H1 (cell line): ENCODE measurements around the gene CXXC5. TPM values are rescaled to one million over a fixed set of nuclear protein-coding genes. Genes with fewer than 3 reads are reported as not detected.
A peak's percentile ranks its signal among the peaks of the same experiment; 100 is the strongest.

ENCODE experiments used
- CTCF ChIA-PET: fragments of 300-600 bp; sonication (Branson Sonifier 250); formaldehyde crosslinking; loops from one replicate; lab custom pipeline; 2021; ENCODE audit not compliant: partially characterized antibody; lab: Charles Lee
- POLR2A ChIA-PET: fragments of 300-600 bp; sonication (Branson Sonifier 250); formaldehyde crosslinking; loops from one replicate; lab custom pipeline; 2021; ENCODE audit warnings: inconsistent platforms; ENCODE audit not compliant: partially characterized antibody; lab: Charles Lee
- DNase-seq, 2 experiments: peaks; one replicate each; pipeline versions ENCODE4 v3.0.0 to v3.0.0-alpha.2; 2010 to 2022; ENCODE audit warnings: low spot score in 2 of 2, low read depth in 1 of 2, mixed read lengths in 1 of 2
- FAIRE-seq: peaks from 2 replicates; lab custom pipeline; 2011; peaks lifted over from hg19 to GRCh38; lab: Jason Lieb, UNC
- H2AFZ ChIP-seq: 2 replicates; pipeline ENCODE4 v1.8.1; 2012; ENCODE audit warnings: low read length, inconsistent platforms
- H2AK5ac ChIP-seq: 2 replicates; pipeline ENCODE4 v1.6.1; 2013; ENCODE audit warnings: low read depth, low read length
- H2BK120ac ChIP-seq: replicated peaks from 2 replicates; pipeline ENCODE3; 2013; ENCODE audit warnings: low read depth, low read length, inconsistent platforms
- H2BK12ac ChIP-seq: 2 replicates; pipeline ENCODE4 v1.6.1; 2013; ENCODE audit warnings: low read depth, low read length
- H2BK15ac ChIP-seq: 2 replicates; pipeline ENCODE4 v1.6.1; 2013; ENCODE audit warnings: low read length
- H2BK20ac ChIP-seq: 2 replicates; pipeline ENCODE4 v1.6.1; 2013; ENCODE audit warnings: low read length
- H2BK5ac ChIP-seq: 2 replicates; pipeline ENCODE4 v1.6.1; 2013; ENCODE audit warnings: low read depth, low read length
- H3K14ac ChIP-seq: 2 replicates; pipeline ENCODE4 v1.6.1; 2013; ENCODE audit warnings: inconsistent platforms; ENCODE audit not compliant: insufficient read length
- H3K18ac ChIP-seq: 2 replicates; pipeline ENCODE4 v1.6.1; 2013; ENCODE audit warnings: low read length; ENCODE audit errors: extremely low read depth
- H3K23ac ChIP-seq: 2 replicates; pipeline ENCODE4 v1.6.1; 2013; ENCODE audit warnings: inconsistent platforms; ENCODE audit not compliant: insufficient read length
- H3K23me2 ChIP-seq: 2 replicates; pipeline ENCODE4 v1.6.1; 2013; ENCODE audit warnings: low read depth, low read length
- H3K27ac ChIP-seq: 2 replicates; pipeline ENCODE4 v1.6.1; 2011; ENCODE audit warnings: low read depth, low read length, inconsistent platforms
- H3K27me3 ChIP-seq, 4 experiments: replicated peaks in 1 of 4; 1 replicate in 1 of 4; 2 replicates in 3 of 4; pipeline versions ENCODE4 v1.6.1 to v1.8.1; 2011 to 2013; ENCODE audit warnings: low read length in 3 of 4, mild to moderate bottlenecking in 3 of 4, inconsistent platforms in 2 of 4, mixed read lengths in 2 of 4, moderate library complexity in 1 of 4; ENCODE audit not compliant: control insufficient read depth in 3 of 4, insufficient read depth in 3 of 4; ENCODE audit errors: extremely low read depth in 1 of 4
- H3K36me3 ChIP-seq, 4 experiments: 2 replicates each; pipeline versions ENCODE4 v1.6.1 to v1.8.1; 2011 to 2013; ENCODE audit warnings: mild to moderate bottlenecking in 4 of 4, low read length in 3 of 4, moderate library complexity in 2 of 4, control low read depth in 1 of 4, inconsistent platforms in 1 of 4; ENCODE audit not compliant: insufficient read depth in 4 of 4, control insufficient read depth in 2 of 4
- H3K4ac ChIP-seq: replicated peaks from 2 replicates; pipeline ENCODE3; 2013; ENCODE audit warnings: low read length, low read depth, mixed read lengths, inconsistent platforms; ENCODE audit not compliant: insufficient read length
- H3K4me1 ChIP-seq, 4 experiments: replicated peaks in 1 of 4; 1 replicate in 1 of 4; 2 replicates in 3 of 4; pipeline versions ENCODE4 v1.6.1 to v1.8.1; 2011 to 2013; ENCODE audit warnings: low read length in 3 of 4, inconsistent platforms in 2 of 4, mixed read lengths in 1 of 4; ENCODE audit not compliant: insufficient read depth in 4 of 4, control insufficient read depth in 3 of 4
- H3K4me2 ChIP-seq, 2 experiments: 2 replicates each; pipeline versions ENCODE4 v1.6.1 to v1.8.1; 2011 to 2013; ENCODE audit warnings: low read depth in 2 of 2, low read length in 2 of 2, control low read depth in 1 of 2, inconsistent platforms in 1 of 2, mild to moderate bottlenecking in 1 of 2; ENCODE audit not compliant: insufficient read depth in 1 of 2
- H3K4me3 ChIP-seq, 4 experiments: fragments of 200-600, 300-600 bp in 1 of 4; sonication (generic), shearing (Covaris generic), sonication (Bioruptor Twin) in 1 of 4; 2 replicates each; pipeline versions ENCODE4 v1.5.1 to v1.8.1; 2011 to 2016; ENCODE audit warnings: low read length in 4 of 4, low read depth in 3 of 4, control low read depth in 2 of 4, inconsistent platforms in 2 of 4, mild to moderate bottlenecking in 2 of 4, mixed read lengths in 1 of 4, moderate library complexity in 1 of 4; ENCODE audit not compliant: insufficient read depth in 2 of 4; ENCODE audit errors: extremely low read depth in 1 of 4
- H3K56ac ChIP-seq: replicated peaks from 2 replicates; pipeline ENCODE3; 2013; ENCODE audit warnings: low read depth, mild to moderate bottlenecking, mixed read lengths, low read length, inconsistent platforms; ENCODE audit not compliant: insufficient read length
- H3K79me1 ChIP-seq: 2 replicates; pipeline ENCODE4 v1.6.1; 2013; ENCODE audit warnings: low read depth, low read length, control low read depth
- H3K79me2 ChIP-seq, 2 experiments: 2 replicates each; pipeline versions ENCODE4 v1.6.1 to v1.8.1; 2012 to 2013; ENCODE audit warnings: low read length in 2 of 2, mild to moderate bottlenecking in 2 of 2, inconsistent platforms in 1 of 2; ENCODE audit not compliant: insufficient read depth in 2 of 2, control insufficient read depth in 1 of 2
- H3K9ac ChIP-seq, 4 experiments: replicated peaks in 1 of 4; 1 replicate in 1 of 4; 2 replicates in 3 of 4; pipeline versions ENCODE4 v1.6.1 to v1.8.1; 2011 to 2013; ENCODE audit warnings: low read depth in 3 of 4, low read length in 3 of 4, control low read depth in 2 of 4, mild to moderate bottlenecking in 2 of 4, moderate library complexity in 2 of 4, inconsistent platforms in 1 of 4; ENCODE audit errors: extremely low read depth in 1 of 4
- H3K9me3 ChIP-seq, 2 experiments: 2 replicates each; pipeline versions ENCODE4 v1.6.1 to v1.8.1; 2012 to 2013; ENCODE audit warnings: mild to moderate bottlenecking in 2 of 2, moderate library complexity in 2 of 2, control low read depth in 1 of 2, inconsistent platforms in 1 of 2, low read depth in 1 of 2, low read length in 1 of 2, mixed read lengths in 1 of 2; ENCODE audit not compliant: insufficient read depth in 2 of 2
- H4K20me1 ChIP-seq, 2 experiments: replicated peaks in 1 of 2; 2 replicates each; pipeline versions ENCODE3 to v1.8.1; 2011 to 2013; ENCODE audit warnings: inconsistent platforms in 2 of 2, low read length in 2 of 2, mild to moderate bottlenecking in 1 of 2; ENCODE audit not compliant: insufficient read depth in 2 of 2, control insufficient read depth in 1 of 2
- H4K5ac ChIP-seq: 2 replicates; pipeline ENCODE4 v1.6.1; 2013; ENCODE audit warnings: low read length, low read depth, mixed read lengths, inconsistent platforms; ENCODE audit not compliant: insufficient read length
- H4K8ac ChIP-seq: 2 replicates; pipeline ENCODE4 v1.8.0; 2013; ENCODE audit warnings: mild to moderate bottlenecking, moderate library complexity, low read length, inconsistent platforms; ENCODE audit not compliant: insufficient read depth; ENCODE audit errors: extremely low read depth
- H4K91ac ChIP-seq: replicated peaks from 2 replicates; pipeline ENCODE3; 2013; ENCODE audit warnings: low read length, mixed read lengths, inconsistent platforms; ENCODE audit not compliant: insufficient read length
- BRCA1 ChIP-seq: IDR thresholded peaks from 2 replicates; pipeline ENCODE4 v1.6.1; 2012; ENCODE audit warnings: low read depth, low read length, improper control_type of control experiment
- CHD2 ChIP-seq: IDR thresholded peaks from 2 replicates; pipeline ENCODE4 v1.6.1; 2012; ENCODE audit warnings: low read length, improper control_type of control experiment
- EP300 ChIP-seq, 2 experiments: IDR thresholded peaks; 1 replicate in 1 of 2; 2 replicates in 1 of 2; pipeline ENCODE4 v1.6.1; 2011 to 2012; ENCODE audit warnings: low read depth in 2 of 2, low read length in 2 of 2, mild to moderate bottlenecking in 2 of 2, borderline replicate concordance in 1 of 2, inconsistent platforms in 1 of 2, moderate library complexity in 1 of 2
- KDM1A ChIP-seq: fragments of 200-600, 300-600 bp; sonication (generic); IDR thresholded peaks from 2 replicates; pipeline ENCODE4 v1.7.1; 2016; ENCODE audit warnings: mild to moderate bottlenecking, low read length, borderline replicate concordance
- POLR2A ChIP-seq, 2 experiments: IDR thresholded peaks; 1 replicate in 1 of 2; 2 replicates in 1 of 2; pipeline ENCODE4 v1.6.1; 2011; ENCODE audit warnings: low read depth in 2 of 2, low read length in 2 of 2, mild to moderate bottlenecking in 2 of 2; ENCODE audit errors: control extremely low read depth in 1 of 2
- POLR2AphosphoS5 ChIP-seq: IDR thresholded peaks from 2 replicates; pipeline ENCODE4 v1.6.1; 2011; ENCODE audit warnings: low read depth, low read length
- RFX5 ChIP-seq: IDR thresholded peaks from 2 replicates; pipeline ENCODE4 v1.6.1; 2011; ENCODE audit warnings: low read depth, low read length, improper control_type of control experiment, borderline replicate concordance
- SIN3A ChIP-seq, 2 experiments: IDR thresholded peaks in 1 of 2; conservative IDR thresholded peaks in 1 of 2; 2 replicates each; pipeline ENCODE4 v1.6.1; 2011 to 2012; ENCODE audit warnings: low read length in 2 of 2, improper control_type of control experiment in 1 of 2, low read depth in 1 of 2, mild to moderate bottlenecking in 1 of 2
- SP4 ChIP-seq: IDR thresholded peaks from 2 replicates; pipeline ENCODE4 v1.6.1; 2012; ENCODE audit warnings: low read length, inconsistent platforms
- WGBS, 2 experiments: shearing (Covaris generic) in 1 of 2; methylation state at CpG; one replicate each; pipeline versions ENCODE4 v1.1.6 to v1.1.7; 2013 to 2015; ENCODE audit warnings: low lambda C conversion rate in 2 of 2, mixed read lengths in 2 of 2, inconsistent platforms in 1 of 2, low coverage in 1 of 2, missing lambda C conversion rate in 1 of 2; ENCODE audit not compliant: insufficient replicate concordance in 2 of 2, insufficient coverage in 1 of 2, insufficient read length in 1 of 2; ENCODE audit errors: extremely low coverage in 1 of 2, missing lambda C conversion rate in 1 of 2; 5-methylcytosine and 5-hydroxymethylcytosine counted together
- polyA plus RNA-seq, 7 experiments: library from polyadenylated mRNA; depleted of rRNA in 3 of 7; stranded (reverse) in 5 of 7; unstranded in 2 of 7; fragments of >200 nt in 5 of 7; fragments of 200-250 nt in 2 of 7; gene quantifications; 1 replicate in 5 of 7; 2 replicates in 1 of 7; 4 replicates in 1 of 7; pipeline versions ENCODE4 v1.2.1 to v1.2.3, GENCODE V29; 2011 to 2013; ENCODE audit warnings: missing spikeins in 2 of 7, mixed read lengths in 2 of 7
- total RNA-seq: library from RNA; stranded (reverse); fragmentation: NEBNext Ultra II Directional; extraction: Animal tissue kit (Norgen Biotek cat#: 25700); gene quantifications from 2 replicates; pipeline ENCODE4 v1.2.1, GENCODE V29; 2021

Gene CXXC5
- total and polyA plus RNA-seq, 2 of the 8 experiments (the other 6 are each of a cell fraction or from before 2014, with no cell fraction given) = 61.4 to 74.0 TPM

- no peak for TF ChIP-seq CHD2
- no peak for TF ChIP-seq BRCA1
- TF ChIP-seq SP4 = no peak
- no peak for TF ChIP-seq POLR2A (IDR thresholded peaks at IDR 0.05; ENCODE audit: control extremely low read depth in 1 of 2, low read depth in 2 of 2, low read length in 2 of 2)
- TF ChIP-seq SIN3A (conservative IDR thresholded peaks at IDR 0.05 in 1 of 2, IDR thresholded peaks at IDR 0.05 in 1 of 2; ENCODE audit: low read depth in 1 of 2, low read length in 2 of 2) = 0 out of 4 replicates have a peak, but pooled peaks have one; percentile 38 to 40
- TF ChIP-seq RFX5 = peak; percentile 71
- peak in 1 of 2 experiments; percentile 31; a peak in 1 of 3 replicates for TF ChIP-seq EP300 (IDR thresholded peaks at IDR 0.05; ENCODE audit: borderline replicate concordance in 1 of 2, low read depth in 2 of 2, low read length in 2 of 2)
- TF ChIP-seq POLR2AphosphoS5 = no peak
- no peak for TF ChIP-seq KDM1A
- H3K4me1 ChIP-seq = peaks cover 23 to 45% (median 35%) of the 10 kb centered on the region in 4 experiments
- POLR2A ChIA-PET = interaction anchor here (0.7 to 9.8 kb wide), 14 partner anchors 8 to 57 kb away, joined by 3 to 76 read pairs (median 5); partner anchors contain the start of gene CXXC5
Observed at GRCh38 chr5:139692679-139693308, 44.6 kb downstream of the CXXC5 start.

More at GRCh38 chr5:139692679-139693308, 44.6 kb downstream of the CXXC5 start:
- Histone ChIP-seq H4K20me1 (peaks cover 0 to 7% of the 10 kb centered on the region in 2 experiments), H3K56ac (no peak overlapping the region), H4K8ac (no peak overlapping the region), H3K4me3 (no peak overlapping the region), H2BK15ac (no peak overlapping the region), H2AFZ (no peak overlapping the region), H3K9me3 (no peaks in the 10 kb centered on the region), H3K79me1 (no peaks in the 10 kb centered on the region), H3K23ac (no peak overlapping the region), H3K9ac (no peak overlapping the region), H2BK12ac (no peak overlapping the region), H3K4me2 (no peak overlapping the region), H2AK5ac (no peak overlapping the region), H3K18ac (no peak overlapping the region), H2BK5ac (no peak overlapping the region), H3K79me2 (no peaks in the 10 kb centered on the region), H2BK120ac (no peak overlapping the region), H2BK20ac (no peak overlapping the region), H3K27ac (no peak overlapping the region), H4K5ac (no peak overlapping the region), H3K23me2 (peaks cover 8% of the 10 kb centered on the region; the same call in 1 of the 2 replicates), H3K14ac (no peak overlapping the region), H3K36me3 (no peaks in the 10 kb centered on the region), H3K4ac (no peak overlapping the region), H4K91ac (peak overlapping the region; percentile 4), H3K27me3 (peaks cover 0 to 5% (median 1%) of the 10 kb centered on the region in 4 experiments; a peak in 4 of 7 replicates)
- DNase-seq (no peak), FAIRE-seq (no peak)
- 79% methylated on average over 8 of the region's 8 CpGs; no CpG with 5 or more reads in 1 of the 2 experiments for WGBS, 2 experiments
- CTCF ChIA-PET = interaction anchor here (0.6 to 7.7 kb wide), 16 partner anchors 18 to 334 kb away, joined by 3 to 97 read pairs (median 5); no protein-coding TSS in a partner anchor
